Measurements from ENCODE around the gene DCDC1.
"Not testable (repeated sequence)": the region's sequence is repeated elsewhere in the genome, so short reads cannot be mapped to it uniquely, and the experiment has no call there.

Gene DCDC1

GRCh38 chr11:31328697-31329096 lies 40.8 kb downstream of the DCDC1 start:
- no peak for DNase-seq (ENCODE audit: low spot score)

- no peak for DNase-seq (ENCODE audit: low spot score)
These were observed 42.1 kb downstream of the DCDC1 start for GRCh38 chr11:31327417-31327816.

- no peak for DNase-seq (ENCODE audit: low spot score)
These were observed 42.9 kb downstream of the DCDC1 start for GRCh38 chr11:31326470-31327148.

GRCh38 chr11:31325160-31325559 lies 44.4 kb downstream of the DCDC1 start:
- DNase-seq (ENCODE audit: low spot score), result peak; percentile 3

- DNase-seq (ENCODE audit: low spot score), result no peak
These were observed 46.4 kb downstream of the DCDC1 start for GRCh38 chr11:31323145-31323544.

GRCh38 chr11:31321494-31321893 lies 48.0 kb downstream of the DCDC1 start:
- not testable (repeated sequence) for DNase-seq (ENCODE audit: low spot score)

- no peak for DNase-seq (ENCODE audit: low spot score)
These were observed 65.8 kb downstream of the DCDC1 start for GRCh38 chr11:31303644-31304180.

GRCh38 chr11:31301549-31302510 lies 67.7 kb downstream of the DCDC1 start:
- no peak for DNase-seq (ENCODE audit: low spot score)

- DNase-seq (ENCODE audit: low spot score), result no peak
These were observed 74.2 kb downstream of the DCDC1 start for GRCh38 chr11:31295308-31295707.

GRCh38 chr11:31273527-31273926 lies 96.0 kb downstream of the DCDC1 start:
- not testable (repeated sequence) for DNase-seq (ENCODE audit: low spot score)

- DNase-seq (ENCODE audit: low spot score), result no peak
These were observed 101.8 kb downstream of the DCDC1 start for GRCh38 chr11:31267720-31268119.

- DNase-seq (ENCODE audit: low spot score), result no peak
These were observed 104.7 kb downstream of the DCDC1 start for GRCh38 chr11:31264834-31265233.

GRCh38 chr11:31262761-31263160 lies 106.8 kb downstream of the DCDC1 start:
- DNase-seq (ENCODE audit: low spot score), result no peak

- DNase-seq (ENCODE audit: low spot score), result no peak
These were observed 109.7 kb downstream of the DCDC1 start for GRCh38 chr11:31259797-31260196.

- DNase-seq (ENCODE audit: low spot score), result no peak
These were observed 115.1 kb downstream of the DCDC1 start for GRCh38 chr11:31254415-31254814.

- no peak for DNase-seq (ENCODE audit: low spot score)
These were observed 120.8 kb downstream of the DCDC1 start for GRCh38 chr11:31248768-31249167.

GRCh38 chr11:31247321-31247720 lies 122.2 kb downstream of the DCDC1 start:
- no peak for DNase-seq (ENCODE audit: low spot score)

GRCh38 chr11:31246451-31247165 lies 122.9 kb downstream of the DCDC1 start:
- no peak for DNase-seq (ENCODE audit: low spot score)

- DNase-seq (ENCODE audit: low spot score), result no peak
These were observed 125.8 kb downstream of the DCDC1 start for GRCh38 chr11:31243706-31244105.

GRCh38 chr11:31240340-31240904 lies 129.1 kb downstream of the DCDC1 start:
- no peak for DNase-seq (ENCODE audit: low spot score)

GRCh38 chr11:31237819-31238760 lies 131.4 kb downstream of the DCDC1 start:
- DNase-seq (ENCODE audit: low spot score), result no peak

Data from hepatic stellate cell (primary cell).